Glutamatergic neuron (in vitro differentiated cells): ENCODE measurements around the gene PRRT1. TPM values are rescaled to one million over a fixed set of nuclear protein-coding genes. Genes with fewer than 3 reads are reported as not detected.

Experiments used
- DNase-seq: peaks from one replicate; pipeline ENCODE4 v3.0.0; 2022
- H3K27ac Mint-ChIP-seq: one replicate; pipeline ENCODE4 v1.8.0; 2020; ENCODE audit warnings: mild to moderate bottlenecking, mixed read lengths, inconsistent platforms; ENCODE audit not compliant: unreplicated experiment
- H3K27me3 Mint-ChIP-seq: one replicate; pipeline ENCODE4 v1.8.0; 2020; ENCODE audit warnings: mild to moderate bottlenecking, moderate library complexity, mixed read lengths, inconsistent platforms; ENCODE audit not compliant: unreplicated experiment
- H3K36me3 Mint-ChIP-seq: one replicate; pipeline ENCODE4 v1.8.0; 2020; ENCODE audit warnings: mild to moderate bottlenecking, mixed read lengths, inconsistent platforms; ENCODE audit not compliant: unreplicated experiment
- H3K4me1 Mint-ChIP-seq: one replicate; pipeline ENCODE4 v1.8.0; 2020; ENCODE audit warnings: mild to moderate bottlenecking, low read depth, mixed read lengths, inconsistent platforms; ENCODE audit not compliant: unreplicated experiment
- H3K4me3 Mint-ChIP-seq: one replicate; pipeline ENCODE4 v1.8.0; 2020; ENCODE audit warnings: mild to moderate bottlenecking, mixed read lengths, inconsistent platforms; ENCODE audit not compliant: unreplicated experiment
- H3K9me3 Mint-ChIP-seq: one replicate; pipeline ENCODE4 v1.8.0; 2020; ENCODE audit warnings: mild to moderate bottlenecking, moderate library complexity, mixed read lengths, inconsistent platforms; ENCODE audit not compliant: unreplicated experiment
- total RNA-seq: library from RNA; stranded (reverse); fragmentation: NEBNext Ultra II Directional; extraction: Animal tissue kit (Norgen Biotek cat#: 25700); gene quantifications from one replicate; pipeline ENCODE4 v1.2.1, GENCODE V29; 2021; ENCODE audit not compliant: unreplicated experiment
- TF ChIP-seq, protein P1 (sequence below): fragments of 200-600 bp; sonication (generic); IDR thresholded peaks from one replicate; pipeline ENCODE4 v1.5.0; 2021; ENCODE audit not compliant: partially characterized antibody, unreplicated experiment

PRRT1 gene
- total RNA-seq, 1 donor from 2014 or later, result 5.1 TPM

DNA sequence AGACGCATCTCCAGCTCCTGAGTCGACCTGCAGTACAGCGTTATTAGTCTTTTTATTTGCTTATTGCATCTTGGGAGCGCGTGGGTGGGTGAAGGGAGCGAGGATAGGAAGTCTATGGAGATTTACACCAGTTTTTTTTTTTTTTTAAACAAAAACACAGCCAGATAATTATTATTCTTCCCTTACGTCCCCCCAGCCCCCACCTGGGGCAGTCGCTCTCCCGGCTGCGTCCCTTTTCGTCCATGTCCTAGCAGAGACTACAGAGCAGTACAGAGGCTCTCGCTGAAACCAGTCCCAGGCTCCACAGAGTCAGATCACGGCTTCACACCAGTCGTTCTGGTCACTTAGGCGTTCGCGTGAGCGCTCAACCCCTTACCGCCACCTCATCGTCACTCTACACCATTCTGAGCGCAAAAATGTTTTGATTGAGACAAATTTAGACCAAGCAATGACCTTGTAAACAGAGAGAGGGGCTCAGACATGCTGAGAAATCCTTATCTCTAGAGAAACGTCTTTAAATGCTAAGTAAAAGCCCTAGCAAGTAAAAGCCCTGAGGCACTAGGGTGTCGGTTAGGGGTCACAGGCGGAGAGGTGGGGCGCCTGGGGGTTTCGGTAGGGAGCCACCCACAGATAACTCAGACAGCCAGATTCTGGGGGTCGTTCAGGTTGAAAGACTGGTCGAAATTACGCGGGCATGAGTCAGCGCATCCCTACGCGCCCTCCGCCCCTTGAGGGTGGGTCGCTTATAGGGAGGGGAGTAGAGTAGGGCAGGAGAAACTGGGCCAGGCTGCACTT is 1.2 kb upstream of the PRRT1 start:
- Mint-ChIP-seq H3K9me3 (peaks cover 15% of the 10 kb centered on the region), H3K36me3 (no peaks in the 10 kb centered on the region), H3K27me3 (peaks cover 24% of the 10 kb centered on the region), H3K27ac (peak overlapping the region; percentile 78), H3K4me3 (peak overlapping the region; percentile 100), H3K4me1 (peaks cover 30% of the 10 kb centered on the region)
- TF ChIP-seq, protein P1, sequence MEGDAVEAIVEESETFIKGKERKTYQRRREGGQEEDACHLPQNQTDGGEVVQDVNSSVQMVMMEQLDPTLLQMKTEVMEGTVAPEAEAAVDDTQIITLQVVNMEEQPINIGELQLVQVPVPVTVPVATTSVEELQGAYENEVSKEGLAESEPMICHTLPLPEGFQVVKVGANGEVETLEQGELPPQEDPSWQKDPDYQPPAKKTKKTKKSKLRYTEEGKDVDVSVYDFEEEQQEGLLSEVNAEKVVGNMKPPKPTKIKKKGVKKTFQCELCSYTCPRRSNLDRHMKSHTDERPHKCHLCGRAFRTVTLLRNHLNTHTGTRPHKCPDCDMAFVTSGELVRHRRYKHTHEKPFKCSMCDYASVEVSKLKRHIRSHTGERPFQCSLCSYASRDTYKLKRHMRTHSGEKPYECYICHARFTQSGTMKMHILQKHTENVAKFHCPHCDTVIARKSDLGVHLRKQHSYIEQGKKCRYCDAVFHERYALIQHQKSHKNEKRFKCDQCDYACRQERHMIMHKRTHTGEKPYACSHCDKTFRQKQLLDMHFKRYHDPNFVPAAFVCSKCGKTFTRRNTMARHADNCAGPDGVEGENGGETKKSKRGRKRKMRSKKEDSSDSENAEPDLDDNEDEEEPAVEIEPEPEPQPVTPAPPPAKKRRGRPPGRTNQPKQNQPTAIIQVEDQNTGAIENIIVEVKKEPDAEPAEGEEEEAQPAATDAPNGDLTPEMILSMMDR, result no peak
- DNase-seq, result peak; percentile 55

DNA sequence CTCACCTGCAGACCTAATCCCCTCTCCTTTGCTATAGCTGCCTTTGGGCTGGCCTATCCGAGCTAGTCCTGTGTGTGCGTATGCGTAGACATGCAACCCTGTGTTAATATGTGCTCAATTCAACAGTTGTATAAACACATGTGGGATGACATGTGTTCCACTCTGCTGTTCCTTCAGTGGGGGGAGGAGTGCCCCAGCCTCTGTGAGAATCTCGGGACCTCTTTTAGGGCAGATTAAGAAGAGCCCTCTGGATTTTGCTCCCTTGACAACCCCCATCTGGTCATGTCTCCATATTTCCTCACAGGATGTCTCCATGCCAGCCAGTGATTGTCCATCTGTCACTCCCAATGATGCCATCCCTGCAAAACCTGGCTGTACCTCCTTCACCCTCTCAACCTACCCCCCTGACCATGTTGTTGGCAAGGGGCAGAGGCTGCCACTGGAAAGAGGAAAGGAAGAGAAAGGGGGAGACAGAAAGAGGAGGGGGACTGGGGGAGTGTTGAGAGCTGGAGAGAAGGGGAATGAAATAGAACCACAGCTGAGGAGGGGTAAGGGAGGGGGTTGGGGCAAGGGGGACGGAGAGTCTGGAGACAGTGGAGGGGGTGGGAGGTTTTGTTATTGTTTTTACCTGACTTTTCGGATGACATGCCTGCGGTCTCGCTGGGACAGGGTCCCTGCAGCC is 417 bp downstream of the PRRT1 start:
- H3K36me3 Mint-ChIP-seq, result no peaks in the 10 kb centered on the region
- H3K27me3 Mint-ChIP-seq, result peaks cover 24% of the 10 kb centered on the region
- peak overlapping the region; percentile 94 for H3K27ac Mint-ChIP-seq
- DNase-seq, result no peak
- H3K4me1 Mint-ChIP-seq, result peaks cover 30% of the 10 kb centered on the region
- TF ChIP-seq, protein P1, result no peak
- H3K9me3 Mint-ChIP-seq, result peaks cover 15% of the 10 kb centered on the region
- H3K4me3 Mint-ChIP-seq, result peak overlapping the region; percentile 88

DNA sequence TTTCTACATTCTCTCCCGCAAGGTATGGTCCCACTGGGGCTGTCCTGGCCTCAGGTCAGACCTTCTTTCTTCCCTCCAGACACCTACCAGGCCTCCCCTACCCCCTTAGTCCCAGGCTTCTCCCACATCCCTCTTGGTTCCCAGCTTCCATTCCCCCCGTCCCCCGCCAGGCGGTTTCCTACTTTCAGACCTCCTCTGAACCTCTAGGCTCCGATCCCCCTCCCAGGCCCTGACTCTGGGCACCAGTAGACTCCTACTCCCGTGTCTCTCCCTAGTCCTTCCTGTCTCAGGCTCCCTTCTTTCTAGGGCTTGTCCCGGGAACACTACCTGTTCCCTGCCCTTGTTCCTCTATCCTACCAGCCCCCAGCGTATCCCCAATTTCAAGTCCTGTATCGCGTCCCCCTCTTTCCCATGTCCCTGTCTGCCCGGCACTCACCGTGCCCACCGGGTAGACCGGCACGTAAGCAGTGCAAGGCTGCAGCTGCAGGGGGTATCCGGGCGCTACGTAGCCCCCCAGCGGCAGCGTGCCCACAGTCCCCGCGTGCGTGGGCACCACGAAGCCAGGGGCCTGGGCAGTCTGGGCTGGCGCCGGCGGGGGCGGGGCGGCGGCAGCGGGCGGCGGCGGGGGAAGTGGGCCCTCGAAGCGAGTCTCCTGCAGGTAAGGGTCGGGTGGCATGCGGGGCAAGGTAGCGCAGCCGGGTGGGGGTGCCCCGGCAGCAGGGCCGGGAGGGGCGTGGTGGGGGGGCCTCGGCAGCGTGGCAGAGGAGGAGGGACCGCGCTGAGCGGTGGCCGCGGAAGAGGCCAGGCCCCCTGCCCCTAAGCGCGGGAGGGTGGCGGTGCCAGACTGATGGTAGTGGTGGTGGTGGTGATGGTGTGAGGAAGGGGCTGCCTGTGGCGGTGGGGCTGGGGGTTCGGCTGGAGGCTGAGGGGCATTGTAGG is 1.5 kb downstream of the PRRT1 start:
- peak overlapping the region; percentile 89 for H3K4me3 Mint-ChIP-seq
- peak; percentile 52 for DNase-seq
- H3K4me1 Mint-ChIP-seq, result peaks cover 28% of the 10 kb centered on the region
- TF ChIP-seq, protein P1, result no peak
- peaks cover 24% of the 10 kb centered on the region for H3K27me3 Mint-ChIP-seq
- H3K36me3 Mint-ChIP-seq, result no peaks in the 10 kb centered on the region
- peak overlapping the region; percentile 94 for H3K27ac Mint-ChIP-seq
- H3K9me3 Mint-ChIP-seq, result peaks cover 11% of the 10 kb centered on the region

DNA sequence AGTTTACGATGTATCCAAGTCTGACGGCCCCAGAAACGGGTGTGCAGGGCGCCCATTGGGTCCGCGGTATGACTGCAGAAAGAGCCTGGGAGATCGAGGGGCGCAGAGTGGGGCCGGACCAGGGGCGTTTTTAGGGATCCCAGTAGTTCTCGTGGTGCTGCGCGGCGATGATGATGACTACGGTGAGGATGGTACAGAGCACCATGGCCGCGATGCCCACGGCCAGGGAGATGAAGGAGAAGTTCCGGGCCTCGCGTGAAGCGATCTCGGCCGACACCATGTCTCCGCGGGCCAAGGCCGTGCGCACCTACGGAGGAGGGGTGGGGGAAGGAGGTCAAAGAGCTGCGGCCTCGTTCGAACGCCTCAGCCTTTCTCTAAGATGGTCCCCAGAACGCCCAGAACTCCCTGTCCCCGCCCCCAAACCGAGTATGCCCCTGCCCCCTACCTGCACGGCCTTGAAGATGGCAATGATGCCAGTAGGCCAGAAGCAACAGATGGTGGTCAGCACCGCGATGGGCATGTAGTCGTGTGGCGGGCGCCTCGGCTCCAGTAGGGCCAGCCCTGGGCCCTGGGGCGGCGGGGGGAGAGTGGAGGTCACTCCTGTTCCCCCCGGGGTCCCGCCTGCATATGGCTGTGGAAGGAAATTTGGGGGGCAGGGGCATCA is 2.5 kb downstream of the PRRT1 start:
- H3K36me3 Mint-ChIP-seq, result no peaks in the 10 kb centered on the region
- no peak for DNase-seq
- peaks cover 11% of the 10 kb centered on the region for H3K9me3 Mint-ChIP-seq
- TF ChIP-seq, protein P1, result no peak
- peaks cover 24% of the 10 kb centered on the region for H3K27me3 Mint-ChIP-seq
- peaks cover 27% of the 10 kb centered on the region for H3K4me1 Mint-ChIP-seq
- peak overlapping the region; percentile 54 for H3K4me3 Mint-ChIP-seq
- H3K27ac Mint-ChIP-seq, result no peak overlapping the region
